ENCODE measurements around the gene KLK13.

KLK13 gene

DNA sequence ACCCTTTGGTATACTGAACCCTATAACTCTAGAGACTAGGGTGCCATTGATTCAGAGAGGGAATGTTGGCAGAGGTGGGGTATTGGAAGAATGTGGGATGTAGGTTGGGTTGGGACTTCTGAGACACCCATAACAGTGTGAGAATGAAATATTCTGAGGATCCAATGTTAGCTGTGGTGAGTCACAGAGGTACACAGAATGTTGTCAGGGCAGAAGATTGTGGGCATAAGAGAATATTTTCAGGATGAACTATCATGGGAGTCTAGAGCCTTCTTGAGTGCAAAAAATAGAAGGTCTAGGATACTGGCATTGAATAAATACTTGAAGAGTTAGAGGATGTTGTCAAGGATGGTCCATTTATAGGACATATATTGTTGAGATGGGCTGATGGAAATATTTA, 9.0 kb downstream of the KLK13 start:
- in situ Hi-C loops (cut with MboI; ENCODE audit: low pct_unique_long_range_greater_than_20kb, low sequenced_read_pairs, unreplicated experiment): no loop called here
- no peak for DNase-seq (ENCODE audit: low spot score)
- TF ChIP-seq, protein P1, sequence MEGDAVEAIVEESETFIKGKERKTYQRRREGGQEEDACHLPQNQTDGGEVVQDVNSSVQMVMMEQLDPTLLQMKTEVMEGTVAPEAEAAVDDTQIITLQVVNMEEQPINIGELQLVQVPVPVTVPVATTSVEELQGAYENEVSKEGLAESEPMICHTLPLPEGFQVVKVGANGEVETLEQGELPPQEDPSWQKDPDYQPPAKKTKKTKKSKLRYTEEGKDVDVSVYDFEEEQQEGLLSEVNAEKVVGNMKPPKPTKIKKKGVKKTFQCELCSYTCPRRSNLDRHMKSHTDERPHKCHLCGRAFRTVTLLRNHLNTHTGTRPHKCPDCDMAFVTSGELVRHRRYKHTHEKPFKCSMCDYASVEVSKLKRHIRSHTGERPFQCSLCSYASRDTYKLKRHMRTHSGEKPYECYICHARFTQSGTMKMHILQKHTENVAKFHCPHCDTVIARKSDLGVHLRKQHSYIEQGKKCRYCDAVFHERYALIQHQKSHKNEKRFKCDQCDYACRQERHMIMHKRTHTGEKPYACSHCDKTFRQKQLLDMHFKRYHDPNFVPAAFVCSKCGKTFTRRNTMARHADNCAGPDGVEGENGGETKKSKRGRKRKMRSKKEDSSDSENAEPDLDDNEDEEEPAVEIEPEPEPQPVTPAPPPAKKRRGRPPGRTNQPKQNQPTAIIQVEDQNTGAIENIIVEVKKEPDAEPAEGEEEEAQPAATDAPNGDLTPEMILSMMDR (IDR thresholded peaks at IDR 0.05; ENCODE audit: extremely low read depth, insufficient read depth, missing control alignments): no peak

GRCh38 chr19:51047031-51047335, 17.9 kb downstream of the KLK13 start:
- in situ Hi-C loops (cut with MboI; ENCODE audit: low pct_unique_long_range_greater_than_20kb, low sequenced_read_pairs, unreplicated experiment): no loop called here
- DNase-seq (ENCODE audit: low spot score): no peak
- TF ChIP-seq, protein P1 (IDR thresholded peaks at IDR 0.05; ENCODE audit: extremely low read depth, insufficient read depth, missing control alignments): no peak

DNA sequence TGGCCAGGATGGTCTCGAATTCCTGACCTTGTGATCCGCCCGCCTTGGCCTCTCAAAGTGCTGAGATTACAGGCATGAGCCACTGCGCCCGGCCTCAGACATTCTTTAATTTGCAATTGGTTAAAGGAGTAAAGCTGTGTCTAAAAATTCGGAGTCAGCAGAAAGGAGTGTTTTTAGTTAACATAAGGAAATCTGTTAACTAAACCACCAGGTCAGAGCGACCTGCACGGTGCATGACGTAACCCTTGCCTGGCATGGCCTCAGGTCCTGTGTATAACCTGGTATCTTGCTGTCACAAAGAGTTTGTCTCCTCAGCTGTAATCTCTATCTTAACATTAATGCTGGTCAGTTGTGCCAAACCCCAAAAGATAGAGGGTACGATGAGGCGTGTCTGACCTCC, 20.6 kb downstream of the KLK13 start:
- no peak for DNase-seq (ENCODE audit: low spot score)
- in situ Hi-C loops (cut with MboI; ENCODE audit: low pct_unique_long_range_greater_than_20kb, low sequenced_read_pairs, unreplicated experiment): no loop called here
- TF ChIP-seq, protein P1 (IDR thresholded peaks at IDR 0.05; ENCODE audit: extremely low read depth, insufficient read depth, missing control alignments): no peak

GRCh38 chr19:51043497-51043896, 21.4 kb downstream of the KLK13 start:
- TF ChIP-seq, protein P1 (IDR thresholded peaks at IDR 0.05; ENCODE audit: extremely low read depth, insufficient read depth, missing control alignments): no peak
- no peak for DNase-seq (ENCODE audit: low spot score)
- in situ Hi-C loops (cut with MboI; ENCODE audit: low pct_unique_long_range_greater_than_20kb, low sequenced_read_pairs, unreplicated experiment): no loop called here

DNA sequence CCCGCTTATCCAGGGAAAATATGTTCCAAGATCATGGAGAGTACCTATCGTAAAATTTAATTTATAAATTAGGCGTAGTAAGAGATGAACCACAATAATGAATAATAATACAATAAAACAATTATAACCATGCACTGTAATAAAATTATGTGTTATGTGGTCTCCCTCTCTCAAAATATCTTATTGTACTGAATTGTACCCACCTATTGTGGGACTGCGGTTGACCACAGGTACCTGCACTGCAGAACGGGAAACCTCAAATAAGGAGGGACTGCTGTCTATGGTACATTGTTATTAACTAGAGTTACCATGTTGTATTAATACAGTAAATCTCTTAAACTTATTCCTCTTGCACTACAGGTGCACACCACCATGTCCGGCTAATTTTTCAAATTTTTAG, 24.7 kb downstream of the KLK13 start:
- TF ChIP-seq, protein P1 (IDR thresholded peaks at IDR 0.05; ENCODE audit: extremely low read depth, insufficient read depth, missing control alignments): no peak
- in situ Hi-C loops (cut with MboI; ENCODE audit: low pct_unique_long_range_greater_than_20kb, low sequenced_read_pairs, unreplicated experiment): no loop called here
- no peak for DNase-seq (ENCODE audit: low spot score)

DNA sequence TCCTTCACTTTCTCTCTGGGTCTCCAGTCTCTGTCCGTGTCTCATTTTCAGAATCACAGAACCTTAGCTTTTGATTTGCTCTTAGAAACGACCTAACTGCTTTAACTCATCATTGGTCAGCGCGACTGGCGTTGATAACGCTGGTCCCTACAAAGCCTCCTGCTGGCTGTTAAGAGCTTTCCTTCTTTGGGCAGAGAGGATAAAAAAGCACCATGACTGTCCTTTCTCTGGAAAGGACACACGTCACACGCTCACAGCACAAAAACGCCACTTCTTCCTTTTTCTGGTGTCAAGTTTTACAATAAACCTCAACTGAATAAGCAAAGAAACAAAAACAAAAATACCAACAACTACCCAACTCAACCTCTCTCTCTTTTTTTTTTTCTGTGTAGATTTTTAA, 28.4 kb downstream of the KLK13 start:
- TF ChIP-seq, protein P1 (IDR thresholded peaks at IDR 0.05; ENCODE audit: extremely low read depth, insufficient read depth, missing control alignments): no peak
- in situ Hi-C loops (cut with MboI; ENCODE audit: low pct_unique_long_range_greater_than_20kb, low sequenced_read_pairs, unreplicated experiment): no loop called here
- DNase-seq (ENCODE audit: low spot score): no peak

- TF ChIP-seq, protein P1 (IDR thresholded peaks at IDR 0.05; ENCODE audit: extremely low read depth, insufficient read depth, missing control alignments): no peak
- in situ Hi-C loops (cut with MboI; ENCODE audit: low pct_unique_long_range_greater_than_20kb, low sequenced_read_pairs, unreplicated experiment): no loop called here
- DNase-seq (ENCODE audit: low spot score): no peak
These were observed 30.2 kb downstream of the KLK13 start, which contains the start of gene KLK12 for GRCh38 chr19:51034704-51035103. Gene KLK12 (minus strand): TSS chr19:51035002. CDS start chr19:51034621, 381 bp downstream.

All from GM13977 (cell line).